Measurements from ENCODE around the gene ZCCHC24. TPM values are rescaled to one million over a fixed set of nuclear protein-coding genes. Genes with fewer than 3 reads are reported as not detected.

The ZCCHC24 gene
- polyA plus RNA-seq, 3 donors = 3.9 to 5.0 (median 4.0) TPM

DNA sequence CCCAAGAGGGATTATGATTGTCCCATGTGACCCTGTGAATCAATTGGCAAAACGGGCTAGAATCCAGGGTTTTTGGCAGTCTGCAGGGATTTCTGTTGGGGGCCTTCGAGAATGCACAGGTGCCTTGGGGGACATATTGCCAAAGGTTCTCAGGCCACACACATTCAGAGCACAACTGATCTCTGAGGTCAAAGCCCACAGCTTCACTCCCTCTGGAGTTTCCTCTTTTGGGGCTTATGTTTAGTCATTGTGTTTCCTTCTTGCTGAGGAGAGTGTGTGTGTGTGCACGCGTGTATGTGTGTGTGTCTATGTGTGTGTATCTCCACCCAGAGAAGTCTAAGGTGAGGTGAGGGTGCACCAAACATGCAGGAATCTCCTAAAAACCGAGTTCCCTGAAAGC is 89.3 kb downstream of the ZCCHC24 start:
- Histone ChIP-seq H3K9me3 (replicated peaks in 1 of 2; ENCODE audit: control insufficient read depth in 1 of 2, insufficient read depth in 1 of 2, low read length in 2 of 2) (no peaks in the 10 kb centered on the region), H3K27me3 (ENCODE audit: control insufficient read depth in 2 of 2, insufficient read depth in 2 of 2, low read length in 2 of 2) (no peaks in the 10 kb centered on the region), H4K20me1 (ENCODE audit: insufficient read depth, low read length) (peaks cover 61% of the 10 kb centered on the region), H3K4me1 (ENCODE audit: control insufficient read depth in 1 of 2, insufficient read depth in 2 of 2, low read length in 2 of 2) (peaks cover 53 to 57% of the 10 kb centered on the region in 2 donors), H3K4me3 (replicated peaks in 1 of 3; ENCODE audit: low read depth in 2 of 3, low read length in 3 of 3) (peak overlapping the region in 1 of 3 experiments; percentile 26), H3K9ac (ENCODE audit: insufficient read depth, low read length, poor library complexity, severe bottlenecking) (no peak overlapping the region), H3K27ac (ENCODE audit: low read depth in 1 of 2, low read length in 2 of 2) (peak overlapping the region; percentile 56 to 71), H3K36me3 (replicated peaks in 1 of 2; ENCODE audit: control insufficient read depth in 1 of 2, insufficient read depth in 2 of 2, low read length in 2 of 2) (peaks cover 45 to 46% of the 10 kb centered on the region in 2 donors), H2AFZ (ENCODE audit: insufficient read depth, low read depth, low read length, poor library complexity, severe bottlenecking) (no peak overlapping the region), H3K79me2 (ENCODE audit: insufficient read depth, low read length) (peaks cover 39% of the 10 kb centered on the region), H3K4me2 (replicated peaks; ENCODE audit: extremely low read depth, low read length, poor library complexity, severe bottlenecking) (peak overlapping the region; percentile 5)
- TF ChIP-seq, protein P1, sequence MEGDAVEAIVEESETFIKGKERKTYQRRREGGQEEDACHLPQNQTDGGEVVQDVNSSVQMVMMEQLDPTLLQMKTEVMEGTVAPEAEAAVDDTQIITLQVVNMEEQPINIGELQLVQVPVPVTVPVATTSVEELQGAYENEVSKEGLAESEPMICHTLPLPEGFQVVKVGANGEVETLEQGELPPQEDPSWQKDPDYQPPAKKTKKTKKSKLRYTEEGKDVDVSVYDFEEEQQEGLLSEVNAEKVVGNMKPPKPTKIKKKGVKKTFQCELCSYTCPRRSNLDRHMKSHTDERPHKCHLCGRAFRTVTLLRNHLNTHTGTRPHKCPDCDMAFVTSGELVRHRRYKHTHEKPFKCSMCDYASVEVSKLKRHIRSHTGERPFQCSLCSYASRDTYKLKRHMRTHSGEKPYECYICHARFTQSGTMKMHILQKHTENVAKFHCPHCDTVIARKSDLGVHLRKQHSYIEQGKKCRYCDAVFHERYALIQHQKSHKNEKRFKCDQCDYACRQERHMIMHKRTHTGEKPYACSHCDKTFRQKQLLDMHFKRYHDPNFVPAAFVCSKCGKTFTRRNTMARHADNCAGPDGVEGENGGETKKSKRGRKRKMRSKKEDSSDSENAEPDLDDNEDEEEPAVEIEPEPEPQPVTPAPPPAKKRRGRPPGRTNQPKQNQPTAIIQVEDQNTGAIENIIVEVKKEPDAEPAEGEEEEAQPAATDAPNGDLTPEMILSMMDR (IDR thresholded peaks at IDR 0.05) = no peak
- intact Hi-C loops (cut with micrococcal nuclease) = loop anchor here in 1 of 2 donors (10.0 kb wide), 1 partner anchor 111 kb away; no protein-coding TSS in a partner anchor
- Mint-ChIP-seq H3K36me3 (peaks cover 55 to 64% of the 10 kb centered on the region in 2 donors), H3K9me3 (peaks cover 0 to 1% (median 0%) of the 10 kb centered on the region in 7 donors), H3K4me3 (peak overlapping the region in 1 of 2 donors; percentile 21), H3K27ac (peak overlapping the region; percentile 85 to 93 (median 90)), H3K4me1 (peaks cover 65% of the 10 kb centered on the region), H3K27me3 (ENCODE audit: low read depth in 3 of 3) (peaks cover 0 to 4% (median 0%) of the 10 kb centered on the region in 3 donors)
- peak; percentile 75 to 76 (median 75) for DNase-seq
- WGBS (ENCODE audit: insufficient coverage) = 20% methylated on average over 1 of the region's 5 CpGs

DNA sequence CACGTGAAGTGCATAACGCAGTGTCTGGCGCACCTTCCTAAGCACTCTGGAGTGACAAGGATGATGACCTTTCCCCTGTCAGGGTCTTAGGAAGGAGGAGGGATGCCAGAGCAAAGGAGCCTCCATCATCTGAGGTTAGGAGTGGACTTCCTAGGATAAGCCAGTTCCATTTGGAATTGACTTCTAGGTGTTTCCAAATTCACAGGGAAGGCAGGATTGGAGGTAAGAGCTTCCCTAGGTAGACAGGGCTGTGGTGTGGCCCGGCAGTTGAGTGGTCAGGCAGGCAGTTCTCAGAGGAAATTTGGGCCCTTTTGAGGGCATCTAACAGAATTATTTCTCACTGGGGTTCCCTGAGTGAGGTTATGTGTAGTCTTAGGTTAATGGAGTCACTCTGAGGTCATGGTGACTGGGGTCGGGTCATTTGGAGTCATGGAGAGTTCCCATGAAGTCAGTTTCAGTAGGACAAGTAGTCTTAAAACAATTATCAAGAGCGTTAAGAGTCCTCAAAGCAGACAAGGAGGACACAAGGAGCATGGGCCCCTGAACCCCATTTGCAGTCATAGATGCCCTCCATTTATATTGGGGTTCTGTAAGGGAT is 89.9 kb downstream of the ZCCHC24 start:
- peaks cover 67% of the 10 kb centered on the region for H4K20me1 ChIP-seq (ENCODE audit: insufficient read depth, low read length)
- peaks cover 0 to 1% (median 0%) of the 10 kb centered on the region in 7 donors for H3K9me3 Mint-ChIP-seq
- 83% methylated on average over 6 of the region's 6 CpGs for WGBS (ENCODE audit: insufficient coverage)

More for the DNA sequence above, 89.9 kb downstream of the ZCCHC24 start:
- H3K27me3 ChIP-seq (ENCODE audit: control insufficient read depth in 2 of 2, insufficient read depth in 2 of 2, low read length in 2 of 2) = no peaks in the 10 kb centered on the region
- peaks cover 50 to 52% of the 10 kb centered on the region in 2 donors for H3K36me3 ChIP-seq (replicated peaks in 1 of 2; ENCODE audit: control insufficient read depth in 1 of 2, insufficient read depth in 2 of 2, low read length in 2 of 2)
- H3K4me1 ChIP-seq (ENCODE audit: control insufficient read depth in 1 of 2, insufficient read depth in 2 of 2, low read length in 2 of 2) = peaks cover 58 to 63% of the 10 kb centered on the region in 2 donors
- peak overlapping the region; percentile 56 to 71 for H3K27ac ChIP-seq (ENCODE audit: low read depth in 1 of 2, low read length in 2 of 2)
- no peak overlapping the region for H2AFZ ChIP-seq (ENCODE audit: insufficient read depth, low read depth, low read length, poor library complexity, severe bottlenecking)
- no peaks in the 10 kb centered on the region for H3K9me3 ChIP-seq (replicated peaks in 1 of 2; ENCODE audit: control insufficient read depth in 1 of 2, insufficient read depth in 1 of 2, low read length in 2 of 2)
- Mint-ChIP-seq H3K27ac (peak overlapping the region; percentile 85 to 93 (median 90)), H3K36me3 (peaks cover 60 to 70% of the 10 kb centered on the region in 2 donors), H3K4me3 (peak overlapping the region in 1 of 2 donors; percentile 21), H3K27me3 (ENCODE audit: low read depth in 3 of 3) (peaks cover 0 to under 1% (median 0%) of the 10 kb centered on the region in 3 donors), H3K4me1 (peaks cover 70% of the 10 kb centered on the region)
- peaks cover 44% of the 10 kb centered on the region for H3K79me2 ChIP-seq (ENCODE audit: insufficient read depth, low read length)
- TF ChIP-seq, protein P1 (IDR thresholded peaks at IDR 0.05) = no peak
- peak in 2 of 3 donors; percentile 46 to 53 for DNase-seq
- peak overlapping the region in 1 of 3 experiments; percentile 26 for H3K4me3 ChIP-seq (replicated peaks in 1 of 3; ENCODE audit: low read depth in 2 of 3, low read length in 3 of 3)
- intact Hi-C loops (cut with micrococcal nuclease) = loop anchor here in 1 of 2 donors (10.0 kb wide), 1 partner anchor 111 kb away; no protein-coding TSS in a partner anchor
- H3K9ac ChIP-seq (ENCODE audit: insufficient read depth, low read length, poor library complexity, severe bottlenecking) = no peak overlapping the region
- peak overlapping the region; percentile 5 for H3K4me2 ChIP-seq (replicated peaks; ENCODE audit: extremely low read depth, low read length, poor library complexity, severe bottlenecking)

All from CD14-positive monocyte (primary cell).